ENCODE measurements around the gene SPAG9.
"Not testable (repeated sequence)": the region's sequence is repeated elsewhere in the genome, so short reads cannot be mapped to it uniquely, and the experiment has no call there.

Gene SPAG9

GRCh38 chr17:51087072-51087757, 33.5 kb downstream of the SPAG9 start:
- DNase-seq = no peak

- no peak for DNase-seq
Observed at GRCh38 chr17:51085150-51085805, 35.4 kb downstream of the SPAG9 start.

- no peak for DNase-seq
Observed at GRCh38 chr17:51083981-51084380, 36.7 kb downstream of the SPAG9 start.

- not testable (repeated sequence) for DNase-seq
Observed at GRCh38 chr17:51083364-51083763, 37.3 kb downstream of the SPAG9 start.

GRCh38 chr17:51079049-51079448, 41.6 kb downstream of the SPAG9 start:
- no peak for DNase-seq

GRCh38 chr17:51078009-51078592, 42.6 kb downstream of the SPAG9 start:
- no peak for DNase-seq

GRCh38 chr17:51076821-51077220, 43.8 kb downstream of the SPAG9 start:
- DNase-seq = no peak

- no peak for DNase-seq
Observed at GRCh38 chr17:51071556-51071955, 49.1 kb downstream of the SPAG9 start.

- no peak for DNase-seq
Observed at GRCh38 chr17:51065466-51065865, 55.2 kb downstream of the SPAG9 start.

GRCh38 chr17:51064061-51064735, 56.5 kb downstream of the SPAG9 start:
- no peak for DNase-seq

GRCh38 chr17:51060396-51060795, 60.3 kb downstream of the SPAG9 start:
- DNase-seq = no peak

GRCh38 chr17:51059781-51060180, 60.9 kb downstream of the SPAG9 start:
- DNase-seq = no peak

GRCh38 chr17:51057534-51057933, 63.1 kb downstream of the SPAG9 start:
- DNase-seq = no peak

- no peak for DNase-seq
Observed at GRCh38 chr17:51056813-51057510, 63.7 kb downstream of the SPAG9 start.

GRCh38 chr17:51054748-51055147, 65.9 kb downstream of the SPAG9 start:
- no peak for DNase-seq

GRCh38 chr17:51052235-51052634, 68.4 kb downstream of the SPAG9 start:
- DNase-seq = no peak

GRCh38 chr17:51050291-51051033, 70.2 kb downstream of the SPAG9 start:
- no peak for DNase-seq

- DNase-seq = no peak
Observed at GRCh38 chr17:51046514-51047384, 73.9 kb downstream of the SPAG9 start.

- DNase-seq = no peak
Observed at GRCh38 chr17:51046046-51046445, 74.6 kb downstream of the SPAG9 start.

- DNase-seq = no peak
Observed at GRCh38 chr17:51045621-51046020, 75.0 kb downstream of the SPAG9 start.

- no peak for DNase-seq
Observed at GRCh38 chr17:51044976-51045375, 75.7 kb downstream of the SPAG9 start.
